Measurements from ENCODE around the gene FADS3.

GRCh38 chr11:61899146-61899841 lies 7.9 kb upstream of the FADS3 start:
- TF ChIP-seq POLR2A (IDR thresholded peaks at IDR 0.05; ENCODE audit: low read depth, low read length) (no peak), POLR2AphosphoS5 (IDR thresholded peaks at IDR 0.05; ENCODE audit: low read depth, low read length) (no peak)

Data from GM12892 (cell line).